Measurements from ENCODE around the gene SLC25A17.

GRCh38 chr22:40805699-40806203 lies 13.4 kb downstream of the SLC25A17 start:
- TF ChIP-seq POLR2AphosphoS5 (IDR thresholded peaks at IDR 0.05) (no peak), CTCF (IDR thresholded peaks at IDR 0.05 in 8 of 11, conservative IDR thresholded peaks at IDR 0.05 in 3 of 11) (no peak), POLR2A (IDR thresholded peaks at IDR 0.05) (no peak)
